ENCODE data around the gene CAPSL. TPM values are rescaled to one million over a fixed set of nuclear protein-coding genes. Genes with fewer than 3 reads are reported as not detected.

Gene CAPSL
- total and polyA plus RNA-seq, 2 donors (not counting 1 experiment from before 2014, with no cell fraction given): not detected

- H3K27me3 Mint-ChIP-seq: peaks cover 3% of the 10 kb centered on the region
- 93% methylated on average over 2 of the region's 6 CpGs for WGBS (ENCODE audit: insufficient coverage)
- Histone ChIP-seq H3K27ac (ENCODE audit: low read length in 2 of 2) (no peak overlapping the region), H4K20me1 (ENCODE audit: control insufficient read depth, insufficient read depth, low read length, poor library complexity, severe bottlenecking) (no peaks in the 10 kb centered on the region), H3K4me2 (replicated peaks; ENCODE audit: low read depth, low read length, poor library complexity, severe bottlenecking) (no peak overlapping the region), H3K4me3 (ENCODE audit: control extremely low read depth in 1 of 5, extremely low read depth in 1 of 5, insufficient read depth in 1 of 5, low read depth in 2 of 5, low read length in 4 of 5) (no peak overlapping the region), H3K9me3 (ENCODE audit: control extremely low read depth in 1 of 3, control insufficient read depth in 2 of 3, insufficient read depth in 1 of 3, low read length in 2 of 3) (no peaks in the 10 kb centered on the region), H3K79me2 (ENCODE audit: control insufficient read depth, insufficient read depth, low read length) (no peaks in the 10 kb centered on the region), H3K4me1 (ENCODE audit: control insufficient read depth in 2 of 2, insufficient read depth in 2 of 2, low read length in 2 of 2) (no peaks in the 10 kb centered on the region), H3K36me3 (replicated peaks in 1 of 2; ENCODE audit: control extremely low read depth in 1 of 2, control insufficient read depth in 1 of 2, extremely low read depth in 1 of 2, insufficient read depth in 2 of 2, low read length in 1 of 2) (no peaks in the 10 kb centered on the region), H2AFZ (ENCODE audit: insufficient read depth, low read depth, low read length, poor library complexity, severe bottlenecking) (no peak overlapping the region), H3K9ac (ENCODE audit: low read length) (no peak overlapping the region), H3K27me3 (replicated peaks in 1 of 4; ENCODE audit: control extremely low read depth in 1 of 4, control insufficient read depth in 3 of 4, insufficient read depth in 4 of 4, low read length in 3 of 4) (no peaks in the 10 kb centered on the region)
- intact Hi-C loops (cut with micrococcal nuclease): no loop called here
- peaks cover 8% of the 10 kb centered on the region for H3K4me1 Mint-ChIP-seq
- H3K9me3 Mint-ChIP-seq (ENCODE audit: insufficient read depth): no peaks in the 10 kb centered on the region
- ChIA-PET CTCF (no interaction called here), POLR2A (no interaction called here)
- no peak for DNase-seq
- no peak for TF ChIP-seq EZH2 (IDR thresholded peaks at IDR 0.05; ENCODE audit: borderline replicate concordance, insufficient read depth, low read depth, low read length, poor library complexity, severe bottlenecking)
- no peak for TF ChIP-seq CTCF (IDR thresholded peaks at IDR 0.05)
- H3K4me3 Mint-ChIP-seq: no peak overlapping the region
- no peak overlapping the region for H3K27ac Mint-ChIP-seq
- no peak for ATAC-seq (ENCODE audit: low read depth)
These were observed 34.7 kb downstream of the CAPSL start for GRCh38 chr5:35903631-35904203.

- POLR2A ChIA-PET: no interaction called here
- CTCF ChIA-PET: no interaction called here
- Histone ChIP-seq H3K4me1 (ENCODE audit: control insufficient read depth in 2 of 2, insufficient read depth in 2 of 2, low read length in 2 of 2) (no peaks in the 10 kb centered on the region), H3K9me3 (ENCODE audit: control extremely low read depth in 1 of 3, control insufficient read depth in 2 of 3, insufficient read depth in 1 of 3, low read length in 2 of 3) (no peaks in the 10 kb centered on the region), H3K36me3 (replicated peaks in 1 of 2; ENCODE audit: control extremely low read depth in 1 of 2, control insufficient read depth in 1 of 2, extremely low read depth in 1 of 2, insufficient read depth in 2 of 2, low read length in 1 of 2) (no peaks in the 10 kb centered on the region), H3K4me2 (replicated peaks; ENCODE audit: low read depth, low read length, poor library complexity, severe bottlenecking) (no peak overlapping the region), H2AFZ (ENCODE audit: insufficient read depth, low read depth, low read length, poor library complexity, severe bottlenecking) (no peak overlapping the region), H3K27me3 (replicated peaks in 1 of 4; ENCODE audit: control extremely low read depth in 1 of 4, control insufficient read depth in 3 of 4, insufficient read depth in 4 of 4, low read length in 3 of 4) (no peaks in the 10 kb centered on the region), H3K79me2 (ENCODE audit: control insufficient read depth, insufficient read depth, low read length) (no peaks in the 10 kb centered on the region), H4K20me1 (ENCODE audit: control insufficient read depth, insufficient read depth, low read length, poor library complexity, severe bottlenecking) (no peaks in the 10 kb centered on the region), H3K27ac (ENCODE audit: low read length in 2 of 2) (no peak overlapping the region), H3K4me3 (ENCODE audit: control extremely low read depth in 1 of 5, extremely low read depth in 1 of 5, insufficient read depth in 1 of 5, low read depth in 2 of 5, low read length in 4 of 5) (no peak overlapping the region), H3K9ac (ENCODE audit: low read length) (no peak overlapping the region)
- Mint-ChIP-seq H3K27ac (no peak overlapping the region), H3K9me3 (ENCODE audit: insufficient read depth) (no peaks in the 10 kb centered on the region), H3K4me3 (no peak overlapping the region), H3K4me1 (peaks cover 8% of the 10 kb centered on the region), H3K27me3 (peaks cover 3% of the 10 kb centered on the region)
- ATAC-seq (ENCODE audit: low read depth): no peak
- intact Hi-C loops (cut with micrococcal nuclease): no loop called here
- TF ChIP-seq EZH2 (IDR thresholded peaks at IDR 0.05; ENCODE audit: borderline replicate concordance, insufficient read depth, low read depth, low read length, poor library complexity, severe bottlenecking) (no peak), CTCF (IDR thresholded peaks at IDR 0.05) (no peak)
- no peak for DNase-seq
- no CpG with 5 or more reads among the region's 2 CpGs for WGBS (ENCODE audit: insufficient coverage)
These were observed 36.3 kb downstream of the CAPSL start for GRCh38 chr5:35902046-35902672.

All from B cell (primary cell).